ENCODE measurements around the gene TRIM40.

DNA sequence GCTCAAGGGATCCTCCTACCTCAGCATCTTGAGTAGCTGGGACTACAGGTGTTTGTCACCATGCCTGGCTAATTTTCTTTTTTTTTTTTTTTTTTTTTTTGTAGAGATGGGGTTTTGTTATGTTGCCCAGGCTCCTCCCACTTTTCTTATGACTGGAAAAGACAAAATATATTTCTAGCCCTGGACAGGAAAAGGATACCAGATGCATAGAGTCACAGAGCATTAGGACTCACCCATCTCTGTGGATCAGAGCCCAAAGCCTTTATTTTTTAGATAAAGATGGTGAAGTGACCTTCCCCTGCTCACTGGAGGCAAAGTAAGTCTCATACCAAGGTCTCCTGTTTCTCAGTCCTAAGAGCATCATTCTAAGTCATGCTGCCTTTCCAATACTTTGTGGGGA is 21.6 kb downstream of the TRIM40 start:
- no peak for TF ChIP-seq EZH2 (IDR thresholded peaks at IDR 0.05)
- TF ChIP-seq, protein P1, sequence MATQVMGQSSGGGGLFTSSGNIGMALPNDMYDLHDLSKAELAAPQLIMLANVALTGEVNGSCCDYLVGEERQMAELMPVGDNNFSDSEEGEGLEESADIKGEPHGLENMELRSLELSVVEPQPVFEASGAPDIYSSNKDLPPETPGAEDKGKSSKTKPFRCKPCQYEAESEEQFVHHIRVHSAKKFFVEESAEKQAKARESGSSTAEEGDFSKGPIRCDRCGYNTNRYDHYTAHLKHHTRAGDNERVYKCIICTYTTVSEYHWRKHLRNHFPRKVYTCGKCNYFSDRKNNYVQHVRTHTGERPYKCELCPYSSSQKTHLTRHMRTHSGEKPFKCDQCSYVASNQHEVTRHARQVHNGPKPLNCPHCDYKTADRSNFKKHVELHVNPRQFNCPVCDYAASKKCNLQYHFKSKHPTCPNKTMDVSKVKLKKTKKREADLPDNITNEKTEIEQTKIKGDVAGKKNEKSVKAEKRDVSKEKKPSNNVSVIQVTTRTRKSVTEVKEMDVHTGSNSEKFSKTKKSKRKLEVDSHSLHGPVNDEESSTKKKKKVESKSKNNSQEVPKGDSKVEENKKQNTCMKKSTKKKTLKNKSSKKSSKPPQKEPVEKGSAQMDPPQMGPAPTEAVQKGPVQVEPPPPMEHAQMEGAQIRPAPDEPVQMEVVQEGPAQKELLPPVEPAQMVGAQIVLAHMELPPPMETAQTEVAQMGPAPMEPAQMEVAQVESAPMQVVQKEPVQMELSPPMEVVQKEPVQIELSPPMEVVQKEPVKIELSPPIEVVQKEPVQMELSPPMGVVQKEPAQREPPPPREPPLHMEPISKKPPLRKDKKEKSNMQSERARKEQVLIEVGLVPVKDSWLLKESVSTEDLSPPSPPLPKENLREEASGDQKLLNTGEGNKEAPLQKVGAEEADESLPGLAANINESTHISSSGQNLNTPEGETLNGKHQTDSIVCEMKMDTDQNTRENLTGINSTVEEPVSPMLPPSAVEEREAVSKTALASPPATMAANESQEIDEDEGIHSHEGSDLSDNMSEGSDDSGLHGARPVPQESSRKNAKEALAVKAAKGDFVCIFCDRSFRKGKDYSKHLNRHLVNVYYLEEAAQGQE (IDR thresholded peaks at IDR 0.05; ENCODE audit: low read depth) = no peak
- TF ChIP-seq, protein P2, sequence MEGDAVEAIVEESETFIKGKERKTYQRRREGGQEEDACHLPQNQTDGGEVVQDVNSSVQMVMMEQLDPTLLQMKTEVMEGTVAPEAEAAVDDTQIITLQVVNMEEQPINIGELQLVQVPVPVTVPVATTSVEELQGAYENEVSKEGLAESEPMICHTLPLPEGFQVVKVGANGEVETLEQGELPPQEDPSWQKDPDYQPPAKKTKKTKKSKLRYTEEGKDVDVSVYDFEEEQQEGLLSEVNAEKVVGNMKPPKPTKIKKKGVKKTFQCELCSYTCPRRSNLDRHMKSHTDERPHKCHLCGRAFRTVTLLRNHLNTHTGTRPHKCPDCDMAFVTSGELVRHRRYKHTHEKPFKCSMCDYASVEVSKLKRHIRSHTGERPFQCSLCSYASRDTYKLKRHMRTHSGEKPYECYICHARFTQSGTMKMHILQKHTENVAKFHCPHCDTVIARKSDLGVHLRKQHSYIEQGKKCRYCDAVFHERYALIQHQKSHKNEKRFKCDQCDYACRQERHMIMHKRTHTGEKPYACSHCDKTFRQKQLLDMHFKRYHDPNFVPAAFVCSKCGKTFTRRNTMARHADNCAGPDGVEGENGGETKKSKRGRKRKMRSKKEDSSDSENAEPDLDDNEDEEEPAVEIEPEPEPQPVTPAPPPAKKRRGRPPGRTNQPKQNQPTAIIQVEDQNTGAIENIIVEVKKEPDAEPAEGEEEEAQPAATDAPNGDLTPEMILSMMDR (IDR thresholded peaks at IDR 0.05 in 2 of 3, conservative IDR thresholded peaks at IDR 0.05 in 1 of 3; ENCODE audit: borderline replicate concordance in 1 of 3, insufficient read depth in 1 of 3, low read depth in 2 of 3, low read length in 2 of 3) = no peak
- TF ChIP-seq EZH2phosphoT487 (IDR thresholded peaks at IDR 0.05; ENCODE audit: borderline replicate concordance) = no peak
- TF ChIP-seq YY1 (IDR thresholded peaks at IDR 0.05; ENCODE audit: extremely low read depth, insufficient replicate concordance, low read depth, low read length) = no peak
- no peak for TF ChIP-seq RAD21 (IDR thresholded peaks at IDR 0.05; ENCODE audit: low read depth)
- TF ChIP-seq TCF7L2 (IDR thresholded peaks at IDR 0.05; ENCODE audit: borderline replicate concordance, extremely low read depth, insufficient read depth, insufficient read length) = no peak
- TF ChIP-seq SRF (IDR thresholded peaks at IDR 0.05; ENCODE audit: low read depth) = no peak
- no peak for TF ChIP-seq FOSL1 (IDR thresholded peaks at IDR 0.05; ENCODE audit: low read depth)
- no peak for TF ChIP-seq POLR2AphosphoS5 (IDR thresholded peaks at IDR 0.05; ENCODE audit: low read depth, low read length)

Data from HCT116 (cell line).